Liver (tissue), 3 donors: ENCODE measurements around the gene HTRA1.

ENCODE experiments used
- CTCF ChIP-seq: fragments of 150-350 bp; IDR thresholded peaks from 2 replicates; pipeline ENCODE4 v1.5.1; 2017; ENCODE audit warnings: improper control_type of control experiment, low read depth, low read length; ENCODE audit not compliant: missing input control
- HNF4G ChIP-seq: IDR thresholded peaks from 2 replicates; pipeline ENCODE4 v1.6.1; 2016; ENCODE audit warnings: antibody characterized with exemption
- SP1 ChIP-seq: IDR thresholded peaks from 2 replicates; pipeline ENCODE4 v1.6.1; 2018; ENCODE audit warnings: antibody characterized with exemption, mild to moderate bottlenecking
- donor health status: healthy.
- donor health status: healthy.

DNA sequence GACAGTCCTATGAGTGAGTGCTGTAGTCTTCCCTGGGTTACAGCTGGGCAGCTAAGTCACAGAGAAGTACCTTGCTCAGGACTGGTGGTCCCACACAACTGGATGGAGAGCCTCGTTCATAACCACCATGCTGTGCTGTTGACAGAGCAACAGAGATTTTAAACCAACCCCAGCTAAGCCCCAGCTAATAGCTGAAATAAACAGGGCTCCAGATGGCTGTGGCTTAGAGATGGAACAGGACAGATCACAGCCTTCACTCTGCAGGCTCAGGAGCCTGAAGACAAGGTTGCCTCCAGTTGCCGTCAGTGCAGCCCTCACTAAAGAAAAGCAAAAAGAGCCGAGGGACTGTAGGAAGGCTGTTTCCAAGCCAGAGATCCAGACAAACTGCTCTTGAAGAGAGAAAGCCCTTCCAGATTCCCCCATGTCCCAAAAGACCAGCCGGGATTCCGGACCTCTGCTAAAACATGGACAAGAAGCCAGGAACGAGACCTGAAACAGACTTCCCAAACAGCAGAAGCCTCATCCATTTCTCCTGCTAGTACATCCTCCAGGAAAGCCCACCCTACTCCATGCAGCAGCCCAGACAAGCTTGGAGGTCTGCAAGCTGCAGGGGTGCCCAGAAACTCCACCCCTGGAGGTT lies 4.2 kb downstream of the HTRA1 start:
- TF ChIP-seq CTCF (no peak), HNF4G (no peak), SP1 (no peak)
